SK-N-DZ (cell line): ENCODE data around the gene EBI3. TPM values are rescaled to one million over a fixed set of nuclear protein-coding genes. Genes with fewer than 3 reads are reported as not detected.
"Not testable (repeated sequence)": the region's sequence is repeated elsewhere in the genome, so short reads cannot be mapped to it uniquely, and the experiment has no call there.

Experiments
- DNase-seq: peaks from one replicate; pipeline ENCODE4 v3.0.0-alpha.2; 2015; ENCODE audit warnings: low spot score
- polyA plus RNA-seq, 2 experiments: library from polyadenylated mRNA; depleted of rRNA; stranded (reverse); fragments of >200 nt; gene quantifications; 2 replicates each; pipeline ENCODE4 v1.2.3, GENCODE V29; 2014

EBI3 gene
- polyA plus RNA-seq (2014; cell fraction: cytosol; rRNA removed): not detected in 2 replicates
- not detected in 2 replicates for polyA plus RNA-seq (2014; cell fraction: nucleus; rRNA removed)

DNA sequence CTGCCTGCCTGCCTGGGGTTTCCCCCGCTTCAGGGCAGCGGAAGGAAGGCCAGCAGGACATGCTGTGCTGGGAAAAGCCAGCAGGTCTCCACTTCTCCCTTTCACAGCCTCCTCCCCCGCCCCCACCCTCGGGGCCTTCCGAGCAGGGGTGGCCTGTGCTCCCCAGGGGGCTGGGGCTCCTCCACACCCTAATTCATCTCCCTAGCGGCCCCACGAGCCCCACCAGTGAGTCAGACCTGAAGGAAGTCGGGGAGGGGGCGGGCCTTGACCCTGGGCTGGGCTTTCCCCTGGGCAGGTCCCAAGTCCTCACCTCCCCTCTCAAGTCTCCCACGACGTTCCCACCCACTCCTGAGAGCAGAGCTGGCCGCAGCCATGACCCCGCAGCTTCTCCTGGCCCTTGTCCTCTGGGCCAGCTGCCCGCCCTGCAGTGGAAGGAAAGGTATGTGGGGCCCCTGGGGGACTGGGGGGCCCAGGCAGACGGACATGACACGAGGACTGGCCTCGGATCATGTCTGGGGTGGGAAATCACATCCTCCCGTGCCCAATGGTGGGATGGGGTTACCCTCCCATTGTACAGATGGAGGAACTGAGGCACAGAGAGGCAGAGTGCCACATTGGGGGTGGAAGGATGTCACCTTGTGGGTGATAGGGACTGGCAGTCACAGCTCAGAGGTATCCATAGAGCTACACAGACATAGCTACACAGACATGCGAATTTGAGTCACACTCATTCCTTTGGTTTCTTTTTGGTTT, at the start of gene EBI3:
Gene EBI3 (plus strand): TSS at position 345 of the 753 bp plus-strand sequence. CDS start 28 bp downstream, at position 373.
- DNase-seq: no peak

DNA sequence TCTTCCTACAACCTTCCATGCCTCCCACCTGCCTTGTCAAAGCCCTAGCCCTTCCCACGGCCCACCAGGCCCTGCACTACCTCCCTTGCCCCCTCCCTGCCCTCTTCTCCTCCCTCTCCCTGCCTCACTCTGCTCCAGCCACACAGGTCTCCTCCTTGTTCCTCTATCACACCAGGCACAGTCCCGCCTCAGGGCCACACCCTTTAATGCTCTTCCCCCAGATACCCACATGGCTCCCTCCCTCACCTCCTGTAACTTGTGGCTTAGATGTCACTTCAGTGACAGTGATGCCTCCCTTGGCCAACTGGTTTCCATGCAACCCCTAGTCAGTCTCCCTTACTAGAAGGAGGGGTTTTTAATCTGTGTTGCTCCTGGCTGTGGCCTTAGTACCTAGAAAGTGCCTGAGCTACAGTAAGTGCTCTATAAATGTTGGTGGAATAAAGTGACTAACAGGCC, 48.2 kb upstream of the EBI3 start:
- no peak for DNase-seq

DNA sequence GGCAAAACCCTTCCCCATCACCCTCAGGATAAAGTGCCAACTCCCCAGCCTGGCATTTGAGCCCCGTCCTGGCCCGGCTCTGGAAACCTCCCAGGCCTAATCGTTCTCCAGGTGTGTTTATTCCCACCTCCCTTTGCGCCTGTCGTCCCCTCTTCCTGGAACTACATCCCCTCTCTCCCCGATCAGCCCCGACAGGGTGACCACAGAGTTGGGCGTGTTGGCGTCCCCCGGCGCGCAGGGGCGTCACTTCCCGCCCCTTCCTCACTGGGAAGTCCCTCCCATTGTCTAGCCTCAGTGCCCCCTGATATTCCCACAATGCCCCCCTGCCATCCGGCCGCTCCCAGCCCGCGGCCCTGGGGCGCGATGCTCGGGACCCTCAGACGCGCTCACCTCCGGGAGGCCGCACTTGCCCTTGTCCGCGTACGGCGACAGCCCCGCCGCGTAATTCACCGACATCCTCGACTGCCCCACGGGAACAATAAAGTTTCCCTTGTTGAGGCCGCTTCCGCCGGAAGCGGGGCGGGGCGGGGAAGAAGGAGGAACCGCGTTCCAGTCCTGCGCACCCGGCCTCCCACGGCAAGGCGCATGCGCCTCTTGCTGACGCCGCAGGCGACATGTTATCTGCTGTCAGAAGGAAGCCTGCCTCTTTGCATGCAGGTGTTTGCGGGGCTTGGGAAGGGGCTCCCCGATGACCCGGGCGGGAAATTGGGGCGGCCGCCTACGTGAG, 47.1 kb upstream of the EBI3 start, which contains the start of the genes ANKRD24 and SIRT6:
Gene ANKRD24 (plus strand): TSS at position 606 of the 727 bp plus-strand sequence. CDS start 3,737 bp downstream, outside the sequence.
Gene SIRT6 (minus strand): TSS at position 480 of the 727 bp plus-strand sequence. CDS start 24 bp downstream, at position 456.
- DNase-seq: peak; percentile 94

DNA sequence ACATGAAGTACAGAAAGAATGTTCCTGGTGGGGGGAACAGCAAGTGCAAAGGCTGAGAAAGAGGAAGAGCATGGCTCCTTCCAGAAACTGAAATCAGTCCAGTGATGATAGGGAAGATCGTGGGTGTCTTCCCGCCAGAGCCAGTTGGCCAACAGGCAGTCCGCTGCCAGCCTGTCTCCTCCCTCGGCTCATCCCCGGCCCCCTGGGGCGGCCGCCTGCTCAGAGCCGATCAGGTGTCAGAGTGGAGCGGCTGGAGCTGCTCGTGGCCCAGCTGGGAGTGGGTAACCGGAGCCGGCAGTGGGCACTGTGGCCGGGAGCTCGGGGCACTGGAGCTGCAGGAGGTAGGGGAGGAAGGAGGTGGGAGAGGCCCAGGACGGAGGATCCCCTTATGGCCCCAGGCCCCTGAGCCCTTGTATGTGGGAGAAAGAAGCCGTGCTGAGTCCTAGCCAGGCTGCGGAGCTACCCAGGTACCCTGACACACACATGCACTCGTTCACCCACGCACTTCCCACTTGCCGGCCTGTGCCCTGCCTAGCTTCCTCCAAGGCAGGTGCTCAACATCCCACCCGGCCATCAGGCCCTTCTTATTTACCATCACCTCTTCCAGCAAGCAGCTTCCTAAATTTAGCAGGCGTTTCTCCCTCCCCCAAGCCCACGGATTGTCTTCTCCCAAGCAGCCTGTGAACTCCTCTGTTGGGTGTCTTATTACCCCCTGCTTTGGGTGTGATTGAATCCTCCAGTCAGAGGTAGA, 45.2 kb upstream of the EBI3 start:
- no peak for DNase-seq

GRCh38 chr19:4184718-4185352, 44.5 kb upstream of the EBI3 start:
- no peak for DNase-seq

GRCh38 chr19:4185413-4186086, 43.8 kb upstream of the EBI3 start:
- DNase-seq: no peak

DNA sequence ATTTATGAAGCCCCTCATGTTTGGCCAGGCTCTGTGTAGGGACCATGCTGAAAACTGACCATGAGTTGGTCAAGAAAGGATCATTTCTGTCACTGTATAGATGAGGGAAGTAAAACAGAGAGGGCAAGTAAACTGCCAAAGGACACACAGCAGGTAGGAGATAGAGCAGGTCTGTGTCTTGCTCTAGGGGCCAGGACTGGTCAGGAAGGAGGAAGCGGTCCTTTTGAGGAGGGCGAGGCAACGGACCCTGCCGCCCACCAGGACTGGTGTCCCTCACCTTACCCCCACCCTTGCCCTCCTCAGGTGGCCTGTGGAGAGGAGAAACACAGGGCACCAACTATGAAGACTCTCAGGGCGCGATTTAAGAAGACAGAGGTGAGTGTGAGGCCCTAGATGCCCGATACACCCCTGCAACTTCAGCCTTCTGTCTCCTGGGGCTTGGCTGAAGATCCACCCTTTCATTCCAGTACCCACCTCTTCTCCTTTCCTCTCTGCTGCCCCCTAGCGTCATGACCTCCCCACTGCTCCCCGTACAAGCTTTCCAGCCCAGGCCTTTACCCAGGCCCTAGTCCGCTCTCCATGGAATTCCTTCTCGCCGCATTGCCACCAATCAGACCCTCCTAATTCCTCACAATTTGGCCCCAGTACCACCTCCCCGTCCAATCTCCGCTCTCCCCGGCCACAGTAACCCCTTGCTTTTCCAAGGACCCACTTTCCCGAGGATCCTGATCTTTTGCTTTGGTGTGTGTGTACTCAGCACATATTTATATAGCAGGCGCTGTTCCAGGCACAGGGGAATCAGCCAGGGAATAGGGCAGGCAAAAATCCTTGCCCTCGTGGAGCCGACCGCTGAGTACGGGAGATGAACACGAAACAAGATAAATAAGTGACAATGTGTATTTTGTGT, 43.0 kb upstream of the EBI3 start:
- peak; percentile 75 for DNase-seq

- DNase-seq: no peak
Observed at GRCh38 chr19:4187313-4188122, 41.8 kb upstream of the EBI3 start.

- no peak for DNase-seq
Observed at GRCh38 chr19:4189641-4190040, 39.7 kb upstream of the EBI3 start.

GRCh38 chr19:4192537-4192936, 36.8 kb upstream of the EBI3 start:
- not testable (repeated sequence) for DNase-seq

DNA sequence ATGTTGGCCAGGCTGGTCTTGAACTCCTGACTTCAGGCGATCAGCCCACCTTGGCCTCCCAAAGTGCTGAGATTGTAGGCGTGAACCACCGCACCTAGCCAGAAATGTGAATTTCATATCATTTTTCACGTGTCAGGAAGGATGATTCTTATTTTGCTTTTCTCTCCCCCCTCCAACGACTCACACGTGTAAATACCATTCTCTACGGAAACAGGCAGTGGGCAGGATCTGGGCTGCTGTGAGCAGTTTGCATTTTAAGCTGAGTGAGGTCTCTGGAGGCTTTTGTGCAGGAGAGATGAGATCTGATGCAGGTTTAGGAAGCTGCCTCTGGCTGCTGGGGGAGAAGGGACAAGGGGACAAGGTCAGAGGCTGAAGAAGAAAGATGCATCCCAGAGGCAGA, 35.0 kb upstream of the EBI3 start:
- DNase-seq: no peak

DNA sequence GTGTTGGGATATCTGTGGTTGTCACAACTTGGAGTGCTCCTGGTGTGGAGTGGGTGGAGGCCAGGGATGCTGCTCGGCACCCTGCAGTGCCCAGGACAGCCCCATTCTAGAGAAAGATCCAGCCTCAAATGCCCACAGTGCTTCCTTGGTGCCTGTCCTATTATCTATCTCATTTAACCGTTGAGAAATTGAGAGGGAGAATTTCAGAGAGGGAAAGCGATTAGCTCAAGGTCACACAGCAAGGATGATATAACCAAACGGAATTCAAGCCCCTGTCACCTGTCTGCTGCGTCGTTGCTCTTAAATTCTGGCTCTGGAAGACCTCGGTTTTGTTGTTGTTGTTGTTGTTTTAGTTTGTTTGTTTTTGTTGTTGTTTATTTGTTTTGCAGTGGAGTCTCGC, 33.3 kb upstream of the EBI3 start:
- DNase-seq: no peak

- no peak for DNase-seq
Observed at GRCh38 chr19:4196587-4197148, 32.7 kb upstream of the EBI3 start.

DNA sequence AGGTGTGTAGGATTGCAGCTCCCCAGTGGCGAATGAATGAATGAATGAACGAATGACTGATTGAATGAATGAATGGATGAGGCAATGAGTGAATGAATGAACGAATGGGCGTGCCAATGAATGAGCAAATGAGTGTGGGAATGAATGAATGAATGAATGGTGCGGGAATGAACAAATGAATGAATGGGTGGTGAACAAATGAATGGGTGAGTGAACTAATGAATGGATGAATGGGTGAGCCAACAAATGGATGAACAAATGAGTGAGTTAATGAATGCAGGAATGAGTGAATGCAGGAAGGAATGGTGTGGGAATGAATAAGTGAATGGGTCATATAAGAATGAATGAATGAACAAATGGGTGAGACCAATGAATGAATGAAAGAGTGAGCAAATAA, 32.1 kb upstream of the EBI3 start:
- no peak for DNase-seq

GRCh38 chr19:4197625-4198466, 31.5 kb upstream of the EBI3 start:
- no peak for DNase-seq

- DNase-seq: no peak
Observed at GRCh38 chr19:4198467-4199126, 30.7 kb upstream of the EBI3 start.
